SW480 (cell line): ENCODE results near the gene HMGXB3.

Source experiments
- DNase-seq: peaks from one replicate; pipeline ENCODE4 v3.0.0-alpha.2; 2016; ENCODE audit warnings: low spot score

The HMGXB3 gene

DNA sequence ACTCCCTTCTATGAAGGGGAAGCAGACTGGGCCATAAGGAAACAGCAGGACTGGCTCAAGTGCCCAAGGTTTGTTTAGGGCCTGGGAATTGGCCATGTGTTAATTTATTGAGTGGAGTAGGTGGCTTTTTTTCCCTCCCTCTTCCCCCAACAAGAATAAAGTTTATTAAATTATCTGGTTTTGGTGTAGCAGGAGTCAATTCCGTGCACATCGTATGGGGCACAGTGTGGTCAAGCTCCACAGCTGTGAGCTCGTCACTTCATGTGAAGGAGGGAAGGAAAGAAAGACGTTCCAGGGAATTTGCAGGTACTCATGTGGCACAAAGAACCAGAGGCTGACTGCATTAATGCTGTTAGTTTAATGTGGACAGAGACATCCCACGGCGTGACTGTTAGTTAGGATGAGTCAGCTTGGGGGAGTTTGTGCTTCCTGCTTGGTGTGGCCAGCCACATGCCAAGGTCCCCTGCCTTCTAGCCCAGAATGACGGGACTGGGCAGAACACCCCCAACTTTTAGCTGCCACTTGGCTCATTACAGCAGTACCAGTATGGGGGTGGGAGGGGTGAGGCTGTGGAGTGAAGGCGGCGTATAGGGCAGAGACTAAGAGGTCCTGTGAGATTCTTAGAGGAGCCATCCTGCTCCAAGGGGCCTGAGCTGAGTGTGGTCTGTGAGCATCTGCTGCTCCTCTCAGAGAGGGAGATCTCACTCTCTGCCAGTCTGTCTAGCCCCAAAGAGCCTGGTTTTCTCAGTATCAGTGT, 52.6 kb downstream of the HMGXB3 start:
- DNase-seq: peak; percentile 41

DNA sequence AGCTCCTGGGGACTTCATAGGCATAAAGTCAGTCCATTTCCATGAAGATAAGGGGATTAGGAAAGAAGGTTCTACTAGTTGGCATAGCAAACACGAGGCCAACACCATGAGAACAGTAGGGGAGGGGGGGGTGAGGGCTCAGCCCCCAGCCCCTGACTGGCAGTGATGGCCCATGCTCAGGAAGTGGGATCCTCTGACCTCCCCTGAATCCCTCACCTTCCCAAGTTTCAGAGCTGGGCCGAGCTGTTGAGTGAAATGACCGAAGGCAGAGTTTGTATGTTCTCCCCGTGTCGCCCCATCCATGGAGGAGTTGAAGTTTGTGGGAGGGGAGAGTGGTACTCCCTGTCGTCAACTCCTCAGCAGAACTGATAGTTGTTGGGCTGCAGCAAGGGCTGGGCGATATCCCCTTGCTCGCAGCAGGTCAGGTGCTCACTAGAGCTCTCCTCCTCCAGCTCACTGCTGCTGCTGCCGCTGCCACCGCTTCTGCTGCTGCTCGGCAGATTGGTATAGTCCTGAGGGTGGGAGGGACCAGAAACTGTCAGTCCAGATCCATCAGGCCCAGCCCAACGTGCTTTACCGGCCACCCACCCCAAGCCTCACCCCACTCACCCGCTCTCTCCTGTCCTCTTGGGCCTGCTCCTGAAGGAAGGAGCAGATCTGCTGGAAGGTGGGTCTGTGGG, 53.3 kb downstream of the HMGXB3 start:
- DNase-seq: no peak

DNA sequence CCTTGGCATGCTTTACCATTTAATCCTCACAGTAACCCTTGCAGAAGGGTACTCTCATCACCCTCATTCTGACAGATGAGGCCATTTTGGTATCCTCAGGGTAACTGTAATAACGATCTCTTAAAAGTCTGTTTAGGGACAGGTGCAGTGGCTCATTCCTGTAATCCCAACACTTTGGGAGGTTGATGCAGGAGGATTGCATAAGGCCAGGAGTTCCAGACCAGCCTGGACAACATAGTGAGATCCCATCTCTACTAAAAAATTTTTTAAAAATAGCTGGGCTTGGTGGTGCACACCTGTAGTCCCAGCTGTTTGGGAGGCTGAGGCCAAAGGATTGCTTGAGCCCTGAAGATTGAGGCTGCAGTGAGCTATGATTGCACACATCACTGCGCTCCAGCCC, 54.0 kb downstream of the HMGXB3 start:
- DNase-seq: no peak

DNA sequence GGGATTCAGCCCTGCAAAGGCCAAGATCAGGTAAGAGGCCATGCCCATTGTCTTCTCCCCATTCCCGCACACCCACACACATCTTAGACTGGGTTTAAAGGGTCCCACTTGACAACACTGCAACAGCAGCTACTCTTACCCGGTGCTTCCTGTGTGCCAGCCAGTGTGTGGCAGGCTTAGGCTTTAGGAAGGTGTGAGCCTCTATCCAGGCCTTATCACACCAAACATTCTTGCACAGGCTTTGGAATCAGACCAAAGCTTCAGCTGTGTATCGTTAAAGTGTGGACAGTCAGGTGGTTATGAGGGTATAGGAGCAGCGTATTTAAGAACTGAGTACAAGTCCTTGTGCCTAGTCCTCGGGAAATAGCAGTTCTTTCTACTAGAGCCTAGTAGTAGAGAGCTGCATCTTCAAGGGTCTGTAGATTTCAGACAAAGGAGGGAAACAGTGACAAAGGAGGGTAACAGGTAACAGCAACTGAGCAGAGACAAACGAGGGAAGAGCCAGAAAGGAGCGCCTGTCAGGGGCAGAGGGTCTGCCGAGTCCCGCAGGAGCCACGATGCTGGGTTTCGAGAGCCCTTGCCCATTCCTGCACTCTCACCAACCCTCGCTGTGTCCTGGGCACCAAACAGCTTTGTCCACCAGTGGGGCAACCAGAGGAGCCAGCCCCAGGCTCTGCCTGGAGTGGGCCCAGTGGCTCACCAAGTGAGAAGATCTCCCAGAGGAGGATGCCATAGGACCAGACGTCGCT, 55.0 kb downstream of the HMGXB3 start:
- DNase-seq: no peak

DNA sequence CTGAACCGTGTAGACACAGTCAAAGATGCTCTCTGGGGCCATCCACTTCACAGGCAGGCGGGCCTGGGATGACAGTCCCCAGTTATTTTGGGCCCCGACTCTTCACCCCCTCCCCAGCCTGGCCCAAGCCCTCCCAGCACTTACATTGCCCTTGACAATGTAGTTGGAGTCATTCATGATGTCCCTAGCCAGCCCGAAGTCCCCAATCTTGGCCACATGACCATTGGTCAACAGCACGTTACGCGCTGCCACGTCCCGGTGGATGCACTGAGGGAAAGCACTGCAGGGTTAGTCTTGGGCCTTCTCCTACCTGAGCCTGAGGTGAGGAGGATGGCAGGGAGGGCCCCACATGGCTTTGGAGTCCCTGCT, 55.5 kb downstream of the HMGXB3 start:
- no peak for DNase-seq

DNA sequence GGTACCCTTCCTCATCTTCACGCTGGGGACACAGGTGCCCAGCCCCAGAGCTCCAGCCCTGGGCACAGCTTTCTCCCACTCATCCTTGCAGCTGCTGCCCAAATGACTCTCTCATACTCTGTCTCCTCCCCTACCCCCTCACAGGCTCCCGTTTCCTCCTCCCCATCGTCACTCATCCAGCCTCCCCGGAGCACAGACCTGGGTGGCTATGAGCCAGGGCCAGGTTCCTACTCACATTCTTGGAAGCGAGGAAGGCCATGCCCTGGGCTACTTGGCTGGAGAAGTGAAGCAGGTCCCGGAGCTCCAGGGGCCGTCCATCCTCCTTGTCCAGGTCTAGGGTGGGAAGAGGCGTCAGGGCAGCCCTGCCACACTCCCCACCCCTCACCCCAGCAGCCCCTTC, 56.5 kb downstream of the HMGXB3 start:
- DNase-seq: no peak

DNA sequence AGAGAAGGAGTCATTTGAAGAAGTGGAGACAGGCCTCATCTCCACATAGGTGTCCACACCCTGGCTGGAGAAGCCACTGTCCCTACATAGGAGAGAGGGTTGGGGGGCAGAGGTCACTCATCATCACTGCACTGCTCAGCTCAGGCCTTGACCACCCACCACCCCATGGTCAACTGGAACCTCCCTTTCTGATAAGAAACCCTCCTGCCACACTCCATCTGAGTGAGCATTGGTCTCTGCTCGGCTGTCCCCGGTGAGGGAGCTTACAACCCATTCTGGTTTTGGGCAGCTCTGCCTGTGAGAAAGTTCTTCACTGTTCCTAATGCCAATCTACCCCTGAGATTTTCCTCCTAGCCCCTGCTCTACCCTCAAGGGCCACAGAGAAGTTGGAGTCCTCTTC, 57.0 kb downstream of the HMGXB3 start:
- no peak for DNase-seq

DNA sequence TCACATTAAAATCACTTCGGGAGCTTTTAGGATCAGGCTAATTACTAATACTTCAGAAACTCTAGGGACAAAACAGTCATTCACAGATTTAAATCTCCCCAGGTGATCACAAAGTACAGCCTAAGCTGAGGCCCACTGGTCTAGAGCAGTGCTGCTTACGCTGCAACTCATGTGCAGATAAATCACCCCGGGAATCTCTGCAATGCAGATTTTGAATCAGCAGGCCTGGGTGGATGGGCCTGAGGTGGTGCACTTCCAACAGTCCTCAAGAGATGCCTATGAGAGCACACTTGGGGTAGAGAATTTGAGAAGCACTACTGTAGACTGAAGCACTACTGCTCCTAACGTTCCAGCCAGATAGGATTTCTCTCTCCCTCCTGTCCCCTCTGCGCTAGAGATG, 57.5 kb downstream of the HMGXB3 start:
- DNase-seq: no peak

DNA sequence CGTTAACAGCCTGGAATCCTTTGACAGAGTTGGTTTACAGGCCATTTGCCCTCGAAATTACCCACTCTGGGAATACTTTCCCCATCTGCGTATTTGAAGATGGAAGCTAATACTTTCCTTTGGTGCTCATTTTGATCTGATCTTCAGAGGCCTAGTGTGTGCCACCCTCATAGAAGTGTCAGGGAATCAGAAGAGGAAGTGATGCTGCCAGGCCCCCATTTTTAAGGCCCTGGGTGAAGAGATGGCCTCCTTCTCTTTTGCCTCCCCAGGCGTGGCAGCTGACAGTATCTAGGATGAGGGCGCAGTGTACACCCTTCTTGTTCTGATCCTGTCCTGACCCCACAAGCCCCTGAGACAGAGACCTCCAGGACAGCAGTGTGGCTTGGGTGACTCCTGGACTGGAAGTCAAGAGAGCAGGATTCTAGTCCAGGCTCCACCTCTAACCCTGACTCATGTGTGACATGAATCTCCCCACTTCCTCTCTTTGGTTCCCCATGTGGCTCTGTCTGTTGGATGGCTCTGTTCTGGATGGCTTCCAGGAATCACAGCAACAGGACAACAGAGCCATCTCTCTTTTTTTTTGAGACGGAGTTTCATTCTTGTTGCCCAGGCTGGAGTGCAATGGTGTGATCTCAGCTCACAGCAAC, 58.1 kb downstream of the HMGXB3 start:
- peak; percentile 42 for DNase-seq

DNA sequence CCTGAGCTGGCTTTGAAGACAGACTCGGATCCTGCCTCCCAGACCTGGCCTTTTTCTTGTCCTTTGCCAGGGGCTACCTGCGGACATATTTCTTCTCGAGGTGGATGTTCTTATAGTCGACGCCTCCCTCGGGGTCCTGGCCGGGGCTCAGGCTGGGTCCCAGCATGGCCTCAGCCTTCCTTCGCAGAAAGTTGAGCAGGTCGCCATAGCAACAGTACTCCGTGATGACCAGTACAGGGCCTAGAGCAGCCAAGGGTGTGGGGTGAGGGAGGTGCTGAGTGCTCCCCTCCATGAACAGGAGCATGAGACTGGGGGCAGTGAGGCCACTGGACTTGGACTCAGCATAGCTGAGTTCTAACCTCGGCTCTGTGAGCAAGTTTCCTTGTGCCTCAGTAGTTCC, 59.1 kb downstream of the HMGXB3 start:
- no peak for DNase-seq

DNA sequence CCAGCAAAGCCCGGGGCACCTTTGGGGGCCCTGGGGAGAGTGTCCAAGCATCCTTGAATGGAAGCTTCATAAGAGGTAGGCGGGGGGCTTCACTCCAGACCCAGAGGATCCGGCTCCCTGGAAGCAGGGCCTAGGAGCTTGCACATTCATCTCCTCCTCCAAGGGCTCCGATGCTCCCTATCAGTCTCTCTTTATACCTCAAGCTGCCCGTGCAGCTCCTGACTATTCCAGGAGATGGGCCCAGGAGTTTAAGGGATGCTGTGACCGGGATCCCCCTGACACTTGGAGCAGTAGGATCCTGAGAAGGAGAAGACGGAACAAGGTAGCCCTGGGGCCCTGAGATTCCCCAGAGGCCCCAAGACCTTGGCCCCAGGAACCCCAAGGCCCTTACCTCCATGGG, 59.9 kb downstream of the HMGXB3 start:
- DNase-seq: no peak

DNA sequence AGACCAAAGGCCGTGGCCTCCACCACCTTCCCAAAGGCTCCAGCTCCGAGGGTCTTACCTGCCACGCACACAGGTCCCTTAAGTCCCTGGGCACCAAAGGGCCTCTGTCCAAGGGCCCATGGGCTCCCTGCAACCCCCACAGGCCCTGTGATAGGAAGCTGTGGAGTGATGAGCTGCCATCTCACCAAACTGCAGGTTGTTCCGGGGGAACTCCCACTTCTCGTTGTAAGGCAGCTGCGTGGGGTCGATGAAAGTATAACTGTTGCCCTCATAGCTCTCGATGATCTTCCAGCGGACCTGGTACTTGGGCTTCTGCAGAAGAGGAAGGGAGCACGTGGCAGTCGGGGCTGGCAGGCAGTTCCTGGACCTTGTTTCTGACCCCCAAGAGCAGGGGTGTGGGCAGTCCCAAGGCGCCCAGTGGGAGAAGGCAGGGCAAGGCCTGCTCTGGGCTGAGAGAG, 61.0 kb downstream of the HMGXB3 start:
- DNase-seq: no peak

DNA sequence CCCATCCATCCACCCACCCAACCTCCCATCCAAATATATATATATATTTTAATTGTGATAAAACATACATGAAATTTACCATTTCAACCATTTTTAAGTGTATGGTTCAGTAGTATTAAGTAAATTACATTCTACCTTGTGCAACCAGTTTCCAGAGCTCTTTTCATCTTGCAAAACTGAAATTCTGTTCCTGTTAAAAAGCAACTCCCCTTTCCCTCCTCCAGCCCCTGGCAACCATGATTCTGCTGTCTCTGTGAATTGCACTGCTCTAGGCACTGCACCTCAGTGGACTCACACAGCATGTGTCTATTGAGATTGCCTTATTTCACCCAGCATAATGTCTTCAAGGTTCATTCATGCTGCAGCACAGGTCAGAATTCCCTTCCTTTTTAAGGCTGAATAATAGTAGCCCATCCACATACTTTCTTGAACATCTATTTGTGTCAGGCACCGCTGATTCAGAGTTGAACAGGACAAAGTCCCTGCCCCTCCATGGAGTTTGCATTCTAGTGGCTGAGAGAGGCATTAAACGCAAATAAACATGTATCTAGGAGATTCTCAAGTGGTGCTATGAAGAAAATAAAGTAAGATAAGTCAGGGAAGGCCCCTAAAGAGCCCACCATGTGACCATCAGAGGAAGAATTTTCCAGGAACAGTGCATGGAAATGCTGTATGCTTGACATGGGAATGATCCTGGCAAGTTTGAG, 61.8 kb downstream of the HMGXB3 start:
- no peak for DNase-seq

DNA sequence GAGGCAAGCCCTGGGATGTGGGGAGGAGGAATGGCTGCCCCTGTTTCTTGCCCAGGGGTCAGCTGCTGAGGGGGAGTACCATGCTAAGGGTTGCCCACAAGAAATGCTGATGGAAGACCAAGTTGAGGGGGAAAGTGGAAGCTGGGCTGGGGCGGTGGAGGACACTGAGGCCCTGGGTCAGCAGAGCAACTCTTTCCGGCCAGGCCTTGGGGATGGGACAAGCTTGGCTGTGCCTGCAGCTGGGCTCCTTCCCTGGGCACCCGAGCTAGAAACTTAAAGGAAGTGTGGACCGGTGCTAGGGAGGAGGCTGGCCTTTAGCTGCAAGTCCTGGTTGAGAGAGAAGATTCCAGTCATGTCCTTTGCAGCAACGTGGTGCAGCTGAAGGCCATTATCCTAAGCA, 63.1 kb downstream of the HMGXB3 start:
- no peak for DNase-seq

DNA sequence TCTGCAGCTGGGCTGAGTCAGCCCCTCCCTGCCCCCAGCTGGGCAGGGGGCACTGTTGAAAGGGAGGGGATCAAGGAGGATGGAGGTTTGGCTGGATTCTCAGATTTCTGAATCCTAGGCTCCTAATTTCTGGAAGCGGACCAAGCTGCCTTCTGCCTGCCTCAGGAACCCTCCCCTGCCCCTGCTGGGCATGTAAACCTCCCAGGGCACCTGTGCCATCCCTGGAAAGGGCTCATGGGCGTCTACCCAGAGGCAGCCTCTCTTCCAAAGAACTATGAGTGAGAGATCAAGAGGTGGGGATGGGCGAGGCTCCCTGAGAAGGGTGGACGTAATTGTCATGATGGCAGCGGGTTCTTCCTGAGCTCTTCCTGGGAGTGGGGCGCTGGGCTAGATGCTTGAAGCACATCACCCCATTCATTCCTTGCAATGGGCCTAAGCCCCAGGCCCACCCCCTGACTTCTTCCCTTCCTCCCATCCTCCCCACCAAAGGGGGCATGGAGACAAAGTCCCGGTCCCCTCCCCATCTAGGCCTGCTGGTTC, 64.2 kb downstream of the HMGXB3 start:
- no peak for DNase-seq

DNA sequence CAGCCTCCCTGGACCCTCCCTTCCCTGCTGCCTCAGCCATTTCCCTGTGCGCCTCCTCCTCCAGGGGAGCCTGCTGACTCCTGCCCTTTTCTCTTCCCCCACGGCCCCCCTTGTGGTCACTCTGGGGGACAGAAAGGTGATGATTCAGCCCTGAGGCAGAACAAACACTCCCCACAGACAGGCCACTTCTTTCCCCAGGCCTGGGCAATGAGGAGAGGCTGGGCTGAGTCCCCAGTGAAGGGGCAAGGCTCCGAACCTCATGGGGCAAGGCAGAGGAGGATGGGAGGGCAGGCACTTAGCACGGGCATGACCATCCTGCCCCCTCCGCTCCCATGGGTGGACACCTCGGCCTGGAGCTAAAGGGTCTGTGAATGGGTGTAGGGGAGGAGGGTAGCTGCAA, 64.8 kb downstream of the HMGXB3 start:
- no peak for DNase-seq

DNA sequence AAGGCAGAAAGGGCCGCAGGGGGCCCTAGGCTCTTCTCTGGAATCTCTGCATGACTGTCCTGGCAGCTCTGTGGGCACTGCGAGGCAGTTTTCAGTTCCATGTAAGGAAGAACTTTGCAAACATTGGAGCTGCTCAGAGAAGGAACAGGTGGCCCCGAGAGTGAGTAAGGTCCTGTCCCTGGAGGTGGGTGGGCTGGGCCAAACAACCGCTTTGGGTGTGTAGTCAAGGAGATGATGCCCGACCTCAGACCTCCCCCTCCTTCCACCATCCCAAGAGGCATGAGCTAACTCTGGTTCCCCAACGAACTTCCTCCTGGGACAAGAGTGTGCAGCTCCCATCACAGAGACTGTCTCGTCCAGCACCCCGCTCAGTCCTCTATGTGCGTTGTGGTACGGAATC, 65.3 kb downstream of the HMGXB3 start:
- no peak for DNase-seq

DNA sequence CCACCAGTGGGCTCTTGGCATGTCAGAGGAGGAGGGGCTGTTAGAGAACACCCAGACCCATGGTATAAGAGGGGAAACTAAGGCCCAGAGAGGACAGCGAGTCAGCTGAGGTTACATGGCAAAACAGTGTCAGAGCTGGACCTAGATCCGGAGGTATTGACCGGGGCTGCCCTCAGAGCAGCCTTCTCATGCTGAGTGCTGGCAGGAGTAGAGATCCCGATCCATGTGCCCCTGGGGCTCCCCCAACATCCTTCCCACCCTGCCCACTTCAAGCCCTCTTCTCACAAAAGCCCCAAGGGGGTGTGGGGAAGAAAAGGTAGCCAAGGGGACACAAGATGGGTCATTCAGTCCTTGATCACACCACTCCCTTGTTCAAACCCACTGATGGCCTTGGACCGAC, 65.9 kb downstream of the HMGXB3 start:
- DNase-seq: no peak

DNA sequence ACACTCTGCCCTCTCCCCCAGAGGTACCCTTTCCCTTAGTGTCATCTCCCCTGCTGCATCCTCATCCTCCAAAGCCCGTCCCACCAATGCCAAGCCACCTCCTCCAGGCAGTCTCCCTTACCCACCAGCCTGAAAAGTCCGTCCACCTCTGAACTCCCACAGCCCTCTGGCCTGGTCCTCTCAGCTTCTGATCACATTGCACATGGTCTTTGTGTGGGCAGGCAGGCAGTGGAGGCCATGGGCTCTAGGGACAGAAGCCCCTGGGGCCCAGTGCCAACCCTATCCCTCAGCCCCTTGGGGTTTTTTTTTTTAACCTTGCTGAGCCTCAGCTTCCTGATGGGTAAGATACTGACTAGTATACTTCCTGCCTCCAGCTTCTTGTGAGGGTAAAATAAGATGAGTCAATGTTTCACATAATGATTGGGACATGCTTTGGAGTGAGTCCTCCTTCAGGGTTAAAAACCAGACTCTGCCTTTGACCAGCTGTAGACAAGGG, 66.4 kb downstream of the HMGXB3 start:
- no peak for DNase-seq

DNA sequence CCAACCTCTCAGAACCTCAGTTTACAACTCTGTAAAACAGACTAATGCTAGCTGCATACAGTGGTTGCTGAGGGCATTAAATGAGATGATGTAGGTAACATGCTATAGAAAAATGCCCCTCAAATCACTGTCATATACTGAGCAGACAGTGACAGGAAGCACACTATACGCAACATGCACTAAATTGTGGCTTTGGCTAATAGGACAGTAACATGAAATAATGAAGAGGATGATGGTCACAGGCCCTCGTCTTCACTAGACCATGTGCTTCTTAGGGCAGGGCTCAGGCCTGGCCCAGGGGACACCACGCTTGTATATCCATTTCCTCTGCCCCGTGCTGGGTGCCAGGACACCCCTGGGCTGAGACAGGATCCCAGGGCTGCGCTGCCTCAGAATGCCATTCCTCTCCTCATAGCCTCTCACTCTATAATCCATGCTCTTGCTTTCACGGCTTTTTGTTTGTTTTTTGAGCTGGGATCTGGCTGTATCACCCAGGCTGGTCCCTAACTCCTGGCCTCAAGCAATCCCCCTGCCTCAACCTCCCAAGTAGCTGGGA, 66.9 kb downstream of the HMGXB3 start:
- no peak for DNase-seq

DNA sequence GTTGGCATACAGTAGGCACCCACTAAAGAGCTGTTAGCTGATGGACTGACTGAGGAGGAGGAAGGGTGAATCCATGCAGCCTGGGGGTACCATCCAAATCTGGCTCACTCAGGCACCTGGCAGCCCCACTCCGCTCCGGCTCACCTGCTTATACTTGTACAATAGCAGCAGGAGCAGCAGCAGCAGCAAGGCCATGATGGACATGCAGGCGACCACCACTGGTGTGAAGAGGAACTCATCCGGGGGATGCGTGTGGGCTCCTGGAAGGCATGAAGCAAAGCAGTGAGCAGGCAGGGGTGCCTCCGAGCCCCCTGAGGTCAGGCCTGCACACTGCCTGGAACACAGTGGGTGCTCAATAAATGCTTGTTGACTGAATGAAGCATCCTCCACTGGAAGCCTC, 67.5 kb downstream of the HMGXB3 start:
- no peak for DNase-seq
